Stimulated activated naive CD8-positive, alpha-beta T cell treated with anti-CD3 and anti-CD28 coated beads, Interleukin-15, Interleukin-2, amounts not matched to agents 100 U/mL and 50 U/mL, for 24 hours (primary cell): ENCODE measurements around the gene MTAP.
A peak's percentile ranks its signal among the peaks of the same experiment; 100 is the strongest.

ENCODE experiments used
- ATAC-seq: fragments of 150-1000 bp; cut with Tn5 transposase; one replicate; pipeline ENCODE4 v1.10.0; 2021
- DNase-seq: peaks from one replicate; pipeline ENCODE4 v3.0.0; 2021

Gene MTAP

GRCh38 chr9:21804791-21805190 is 2.4 kb downstream of the MTAP start:
- ATAC-seq (no peak), DNase-seq (no peak)

DNA sequence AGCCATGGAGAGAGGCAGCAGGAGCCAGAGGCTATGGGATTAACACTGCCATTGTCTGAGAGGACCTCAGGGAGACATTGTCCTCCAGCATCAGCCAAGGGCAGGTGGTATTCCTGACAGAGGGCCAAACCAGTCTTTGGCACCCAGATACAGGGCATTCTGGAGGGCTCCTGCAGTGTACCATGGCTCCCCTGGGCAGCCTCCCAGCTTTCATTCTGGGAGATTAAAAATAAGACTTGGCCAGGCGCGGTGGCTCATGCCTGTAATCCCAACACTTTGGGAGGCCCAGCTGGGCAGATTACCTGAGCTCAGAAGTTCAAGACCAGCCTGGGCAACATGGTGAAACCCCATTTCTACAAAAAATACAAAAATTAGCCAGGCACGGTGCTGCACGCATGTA is 4.2 kb downstream of the MTAP start:
- no peak for ATAC-seq

GRCh38 chr9:21810388-21810787 is 8.0 kb downstream of the MTAP start:
- ATAC-seq (no peak), DNase-seq (no peak)

More for the DNA sequence above, 4.2 kb downstream of the MTAP start:
- DNase-seq: no peak

GRCh38 chr9:21810881-21811280 is 8.4 kb downstream of the MTAP start:
- DNase-seq (no peak), ATAC-seq (no peak)

- DNase-seq: no peak
- no peak for ATAC-seq
Measured at GRCh38 chr9:21811914-21812313, 9.5 kb downstream of the MTAP start.

- DNase-seq (no peak), ATAC-seq (peak; percentile 78)
Measured at GRCh38 chr9:21812415-21812814, 10.0 kb downstream of the MTAP start.

DNA sequence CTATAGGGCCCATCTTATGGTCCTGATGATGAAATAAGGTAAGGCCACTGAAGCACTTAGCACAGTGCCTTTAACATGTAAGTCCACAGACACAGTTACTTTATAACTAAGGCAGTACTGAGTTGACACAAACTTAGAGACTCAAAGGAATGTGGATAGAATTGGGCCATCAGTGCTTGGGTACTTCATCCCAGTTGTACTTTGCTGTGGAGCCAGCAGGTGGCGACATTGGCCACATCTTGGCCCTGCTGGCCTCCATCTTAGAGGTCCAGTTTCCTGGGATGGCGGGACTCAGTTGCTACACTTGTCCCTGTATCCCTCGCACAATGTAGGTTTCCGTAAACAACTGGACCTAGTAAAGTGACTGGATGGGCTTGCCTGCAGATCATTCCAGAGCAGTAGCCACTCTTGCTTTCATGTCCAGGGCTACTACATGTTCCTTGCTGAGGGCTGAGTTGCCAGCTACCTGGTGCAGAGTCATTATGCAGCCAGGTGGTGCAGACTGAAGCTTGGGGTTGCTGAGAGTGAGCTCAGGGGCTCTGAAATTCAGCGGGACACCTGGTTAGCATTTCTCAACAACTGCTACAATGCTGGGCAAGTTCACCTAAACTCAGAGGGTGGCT is 10.6 kb downstream of the MTAP start:
- DNase-seq (peak; percentile 70), ATAC-seq (peak; percentile 34)

- ATAC-seq (no peak), DNase-seq (peak; percentile 48)
Measured at GRCh38 chr9:21813575-21814473, 11.4 kb downstream of the MTAP start.

- DNase-seq (no peak), ATAC-seq (no peak)
Measured at GRCh38 chr9:21815643-21816042, 13.2 kb downstream of the MTAP start.

GRCh38 chr9:21817176-21817575 is 14.7 kb downstream of the MTAP start:
- DNase-seq (no peak), ATAC-seq (no peak)

DNA sequence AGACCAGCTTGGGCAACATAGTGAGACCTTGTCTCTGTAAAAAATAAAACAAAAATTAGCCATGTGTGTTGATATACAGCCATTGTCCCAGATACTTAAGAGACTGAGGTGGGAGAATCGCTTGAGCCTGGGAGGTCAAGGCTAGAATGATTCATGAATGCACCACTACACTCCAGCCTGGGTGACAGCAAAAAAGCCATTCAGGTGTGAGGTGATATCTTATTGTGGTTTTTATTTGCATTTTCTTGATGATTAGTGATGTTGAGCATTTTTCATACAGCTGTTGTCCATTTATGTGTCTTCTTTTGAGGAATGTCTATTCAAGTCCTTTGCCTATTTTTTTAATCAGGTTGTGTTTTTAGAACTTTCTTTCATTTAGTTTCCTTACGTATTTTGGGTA is 23.2 kb downstream of the MTAP start:
- ATAC-seq (no peak), DNase-seq (no peak)

- DNase-seq (no peak), ATAC-seq (no peak)
Measured at GRCh38 chr9:21828853-21829410, 26.5 kb downstream of the MTAP start.

GRCh38 chr9:21830589-21830988 is 28.2 kb downstream of the MTAP start:
- no peak for ATAC-seq
- no peak for DNase-seq

DNA sequence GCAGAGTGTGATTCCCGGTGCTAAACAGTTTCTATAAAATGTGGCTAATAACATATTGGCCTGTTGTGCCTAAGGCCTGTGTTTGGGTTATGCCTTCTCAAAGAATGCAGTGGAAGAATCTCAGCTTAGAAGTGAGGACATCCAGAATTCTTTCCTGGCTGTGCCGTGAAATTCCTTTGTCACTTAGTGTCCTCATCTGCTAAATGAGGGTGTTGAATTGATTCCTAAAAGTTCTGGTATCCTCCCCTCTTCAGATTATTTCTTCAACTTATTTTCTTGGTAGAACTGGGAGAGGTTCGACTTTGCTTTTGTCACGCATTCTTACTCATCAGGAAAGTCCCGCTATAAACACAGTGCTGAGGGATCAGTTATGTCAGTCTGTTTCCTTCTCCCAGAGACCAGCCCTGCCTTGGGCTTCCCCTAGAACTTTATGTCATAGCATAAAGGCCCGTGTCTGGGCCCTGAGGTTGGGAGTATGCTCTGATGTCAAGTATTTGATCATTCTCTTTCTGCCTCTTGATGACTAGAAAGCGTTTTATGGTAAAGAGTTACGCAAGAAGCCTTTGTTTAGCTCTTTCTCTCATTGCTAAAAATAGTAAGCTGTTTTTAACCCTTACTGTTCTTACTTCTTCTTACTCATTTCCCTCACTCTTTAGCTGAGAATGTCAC is 29.5 kb downstream of the MTAP start:
- DNase-seq: peak; percentile 32
- ATAC-seq: peak; percentile 90

- ATAC-seq: no peak
- no peak for DNase-seq
Measured at GRCh38 chr9:21833090-21833801, 30.8 kb downstream of the MTAP start.

DNA sequence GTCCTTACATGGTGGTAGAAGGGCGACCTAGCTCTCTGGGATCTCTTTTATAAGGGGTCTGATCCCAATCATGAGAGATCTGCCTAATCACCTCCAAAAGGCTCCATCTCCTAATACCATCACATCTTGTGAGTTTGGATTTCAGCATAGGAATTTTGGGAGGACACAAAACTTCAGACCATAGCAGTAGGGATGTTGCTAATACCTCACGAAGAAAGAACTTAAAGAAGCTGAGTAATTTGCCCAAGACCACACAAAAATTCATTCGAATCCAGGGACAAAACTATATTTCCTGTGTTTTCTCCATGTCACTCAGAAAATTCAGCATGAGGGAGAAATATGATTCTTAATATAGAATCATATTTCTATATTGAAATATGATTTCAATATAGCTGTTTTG is 32.7 kb downstream of the MTAP start:
- no peak for ATAC-seq
- no peak for DNase-seq

DNA sequence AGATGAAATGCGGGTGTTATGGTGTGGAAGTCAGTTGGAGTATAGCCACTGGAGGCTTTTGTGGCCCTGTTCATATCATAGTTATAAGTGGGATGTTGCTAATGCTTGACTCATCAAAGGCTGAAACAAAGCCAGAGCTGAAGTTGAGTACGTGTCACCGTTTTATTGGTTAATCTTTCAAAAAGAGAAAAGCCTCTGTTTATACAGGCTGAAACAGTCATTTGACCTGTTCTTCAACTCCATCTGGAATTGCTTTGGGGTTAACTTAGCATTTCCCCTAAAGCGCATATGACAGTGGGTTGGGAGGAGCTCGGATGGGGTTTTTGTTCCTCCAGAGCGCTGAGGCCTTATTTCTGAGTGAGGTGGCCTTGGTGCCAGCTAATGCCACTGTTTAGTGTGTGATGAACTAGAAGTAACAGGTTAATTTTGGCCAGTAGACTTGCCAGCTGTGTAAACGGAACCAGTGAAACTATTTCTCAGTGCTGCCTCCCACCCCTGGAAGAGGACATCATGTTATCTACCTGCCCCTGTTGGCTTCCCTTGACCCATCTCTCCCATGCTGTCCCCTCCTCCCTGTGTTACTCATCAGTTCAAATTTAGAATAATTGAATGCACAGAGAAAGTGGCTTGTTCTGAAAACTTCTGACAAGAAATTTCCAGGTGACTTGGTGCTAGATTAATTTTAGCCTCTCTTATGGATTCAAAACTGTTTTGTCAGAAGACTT is 34.2 kb downstream of the MTAP start:
- peak; percentile 61 for ATAC-seq
- DNase-seq: no peak

DNA sequence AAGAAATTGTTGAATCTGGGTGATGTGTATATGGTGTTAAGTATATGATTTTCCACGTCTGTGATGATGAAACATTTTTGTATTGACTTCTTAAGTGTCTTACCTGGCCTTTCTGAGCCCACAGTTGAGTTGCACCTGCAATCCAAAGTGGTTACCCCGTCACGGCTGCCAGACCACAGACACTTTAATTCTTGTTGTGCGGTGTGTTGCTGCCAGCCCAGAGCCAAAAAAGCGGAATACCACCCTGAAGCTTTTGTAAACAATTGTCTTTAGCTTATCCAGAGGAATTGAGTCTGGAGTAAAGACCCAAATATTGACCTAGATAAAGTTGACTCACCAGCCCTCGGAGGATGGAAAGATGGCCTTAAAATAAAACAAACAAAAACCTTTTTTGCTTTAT is 35.1 kb downstream of the MTAP start:
- DNase-seq (no peak), ATAC-seq (no peak)

- ATAC-seq (no peak), DNase-seq (no peak)
Measured at GRCh38 chr9:21840647-21841046, 38.2 kb downstream of the MTAP start.

- ATAC-seq: no peak
- DNase-seq: no peak
Measured at GRCh38 chr9:21841133-21841532, 38.7 kb downstream of the MTAP start.

GRCh38 chr9:21848615-21849014 is 46.2 kb downstream of the MTAP start:
- ATAC-seq (no peak), DNase-seq (no peak)

- DNase-seq (no peak), ATAC-seq (peak; percentile 57)
Measured at GRCh38 chr9:21852754-21853153, 50.3 kb downstream of the MTAP start.
